HL-60 (cell line): ENCODE data around the gene RIN2.

ENCODE experiments used
- DNase-seq, 2 experiments: peaks; one replicate each; pipeline ENCODE4 v3.0.0-alpha.2; 2010 to 2020; ENCODE audit warnings: low read depth in 1 of 2, low spot score in 1 of 2
- H3K27ac ChIP-seq: fragments of 250-450 bp; sonication (Bioruptor Pico); replicated peaks from 2 replicates; pipeline ENCODE4 v1.5.1; 2020; ENCODE audit warnings: mild to moderate bottlenecking, moderate library complexity
- H3K27me3 ChIP-seq: fragments of 250-450 bp; sonication (Bioruptor Pico); 2 replicates; pipeline ENCODE4 v1.5.1; 2021; ENCODE audit warnings: mild to moderate bottlenecking, moderate library complexity; ENCODE audit not compliant: insufficient read depth, poor library complexity, severe bottlenecking
- H3K4me3 ChIP-seq: replicated peaks from 2 replicates; pipeline ENCODE4 v1.5.1; 2011; ENCODE audit warnings: mild to moderate bottlenecking, control low read depth, low read length; ENCODE audit not compliant: insufficient read depth
- GABPA ChIP-seq: IDR thresholded peaks from 2 replicates; pipeline ENCODE4 v1.6.1; 2012; ENCODE audit warnings: low read depth
- POLR2AphosphoS5 ChIP-seq: IDR thresholded peaks from 2 replicates; pipeline ENCODE4 v1.6.1; 2012; ENCODE audit warnings: low read depth
- SPI1 ChIP-seq: IDR thresholded peaks from 2 replicates; pipeline ENCODE4 v1.6.1; 2012; ENCODE audit warnings: low read depth, mild to moderate bottlenecking, borderline replicate concordance
- TF ChIP-seq, protein P1 (sequence below): IDR thresholded peaks from 2 replicates; pipeline ENCODE4 v1.6.1; 2012; ENCODE audit warnings: low read depth; ENCODE audit not compliant: insufficient replicate concordance
- TF ChIP-seq, protein P2 (sequence below): IDR thresholded peaks from one replicate; pipeline ENCODE4 v1.5.1; 2011; ENCODE audit warnings: low read length, control low read depth, inconsistent platforms; ENCODE audit not compliant: insufficient read depth

Gene RIN2

DNA sequence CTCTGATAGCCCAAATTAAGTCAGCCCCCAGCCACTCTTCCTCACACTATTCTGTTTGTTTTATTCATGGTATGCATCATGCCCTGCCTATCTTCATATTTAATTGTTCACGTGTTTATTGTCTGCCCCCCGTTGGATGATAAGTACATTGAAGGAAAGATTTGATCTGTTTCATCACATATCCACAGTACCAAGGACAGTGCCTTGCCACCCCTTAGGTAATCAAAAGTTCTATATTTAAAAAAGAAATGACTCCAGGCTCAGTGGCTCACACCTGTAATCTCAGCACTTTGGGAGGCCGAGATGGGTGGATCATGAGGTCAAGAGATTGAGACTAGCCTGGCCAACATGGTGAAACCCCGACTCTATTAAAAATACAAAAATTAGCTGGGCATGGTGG lies 10.2 kb upstream of the RIN2 start:
- Histone ChIP-seq H3K4me3 (no peak overlapping the region), H3K27ac (no peak overlapping the region), H3K27me3 (peaks cover 3% of the 10 kb centered on the region)
- TF ChIP-seq POLR2AphosphoS5 (no peak), SPI1 (no peak), GABPA (no peak)
- TF ChIP-seq, protein P1, sequence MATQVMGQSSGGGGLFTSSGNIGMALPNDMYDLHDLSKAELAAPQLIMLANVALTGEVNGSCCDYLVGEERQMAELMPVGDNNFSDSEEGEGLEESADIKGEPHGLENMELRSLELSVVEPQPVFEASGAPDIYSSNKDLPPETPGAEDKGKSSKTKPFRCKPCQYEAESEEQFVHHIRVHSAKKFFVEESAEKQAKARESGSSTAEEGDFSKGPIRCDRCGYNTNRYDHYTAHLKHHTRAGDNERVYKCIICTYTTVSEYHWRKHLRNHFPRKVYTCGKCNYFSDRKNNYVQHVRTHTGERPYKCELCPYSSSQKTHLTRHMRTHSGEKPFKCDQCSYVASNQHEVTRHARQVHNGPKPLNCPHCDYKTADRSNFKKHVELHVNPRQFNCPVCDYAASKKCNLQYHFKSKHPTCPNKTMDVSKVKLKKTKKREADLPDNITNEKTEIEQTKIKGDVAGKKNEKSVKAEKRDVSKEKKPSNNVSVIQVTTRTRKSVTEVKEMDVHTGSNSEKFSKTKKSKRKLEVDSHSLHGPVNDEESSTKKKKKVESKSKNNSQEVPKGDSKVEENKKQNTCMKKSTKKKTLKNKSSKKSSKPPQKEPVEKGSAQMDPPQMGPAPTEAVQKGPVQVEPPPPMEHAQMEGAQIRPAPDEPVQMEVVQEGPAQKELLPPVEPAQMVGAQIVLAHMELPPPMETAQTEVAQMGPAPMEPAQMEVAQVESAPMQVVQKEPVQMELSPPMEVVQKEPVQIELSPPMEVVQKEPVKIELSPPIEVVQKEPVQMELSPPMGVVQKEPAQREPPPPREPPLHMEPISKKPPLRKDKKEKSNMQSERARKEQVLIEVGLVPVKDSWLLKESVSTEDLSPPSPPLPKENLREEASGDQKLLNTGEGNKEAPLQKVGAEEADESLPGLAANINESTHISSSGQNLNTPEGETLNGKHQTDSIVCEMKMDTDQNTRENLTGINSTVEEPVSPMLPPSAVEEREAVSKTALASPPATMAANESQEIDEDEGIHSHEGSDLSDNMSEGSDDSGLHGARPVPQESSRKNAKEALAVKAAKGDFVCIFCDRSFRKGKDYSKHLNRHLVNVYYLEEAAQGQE, result peak; percentile 66
- TF ChIP-seq, protein P2, sequence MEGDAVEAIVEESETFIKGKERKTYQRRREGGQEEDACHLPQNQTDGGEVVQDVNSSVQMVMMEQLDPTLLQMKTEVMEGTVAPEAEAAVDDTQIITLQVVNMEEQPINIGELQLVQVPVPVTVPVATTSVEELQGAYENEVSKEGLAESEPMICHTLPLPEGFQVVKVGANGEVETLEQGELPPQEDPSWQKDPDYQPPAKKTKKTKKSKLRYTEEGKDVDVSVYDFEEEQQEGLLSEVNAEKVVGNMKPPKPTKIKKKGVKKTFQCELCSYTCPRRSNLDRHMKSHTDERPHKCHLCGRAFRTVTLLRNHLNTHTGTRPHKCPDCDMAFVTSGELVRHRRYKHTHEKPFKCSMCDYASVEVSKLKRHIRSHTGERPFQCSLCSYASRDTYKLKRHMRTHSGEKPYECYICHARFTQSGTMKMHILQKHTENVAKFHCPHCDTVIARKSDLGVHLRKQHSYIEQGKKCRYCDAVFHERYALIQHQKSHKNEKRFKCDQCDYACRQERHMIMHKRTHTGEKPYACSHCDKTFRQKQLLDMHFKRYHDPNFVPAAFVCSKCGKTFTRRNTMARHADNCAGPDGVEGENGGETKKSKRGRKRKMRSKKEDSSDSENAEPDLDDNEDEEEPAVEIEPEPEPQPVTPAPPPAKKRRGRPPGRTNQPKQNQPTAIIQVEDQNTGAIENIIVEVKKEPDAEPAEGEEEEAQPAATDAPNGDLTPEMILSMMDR, result no peak
- DNase-seq, result no peak

DNA sequence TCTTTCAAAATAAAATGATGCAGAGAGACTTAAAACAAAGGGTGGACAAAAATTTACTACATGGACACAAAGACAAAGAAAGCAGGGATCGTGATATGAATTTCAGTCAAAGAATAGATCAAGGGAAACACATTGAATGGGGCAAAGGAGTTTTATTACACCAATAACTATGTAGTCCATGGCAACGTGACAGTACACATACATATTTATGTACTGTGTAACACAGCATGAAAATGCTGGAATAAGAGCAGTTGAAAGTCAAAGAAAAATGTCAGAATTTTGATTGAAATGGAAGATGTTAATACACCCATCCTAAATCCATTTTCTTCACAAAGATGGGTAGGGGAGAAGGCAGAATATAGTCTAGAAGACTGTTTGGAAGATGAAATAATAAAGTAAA lies 9.4 kb upstream of the RIN2 start:
- Histone ChIP-seq H3K27me3 (no peaks in the 10 kb centered on the region), H3K27ac (no peak overlapping the region), H3K4me3 (no peak overlapping the region)
- no peak for DNase-seq
- TF ChIP-seq, protein P1, result no peak
- TF ChIP-seq SPI1, result no peak
- no peak for TF ChIP-seq POLR2AphosphoS5
- TF ChIP-seq GABPA, result no peak
- TF ChIP-seq, protein P2, result no peak

DNA sequence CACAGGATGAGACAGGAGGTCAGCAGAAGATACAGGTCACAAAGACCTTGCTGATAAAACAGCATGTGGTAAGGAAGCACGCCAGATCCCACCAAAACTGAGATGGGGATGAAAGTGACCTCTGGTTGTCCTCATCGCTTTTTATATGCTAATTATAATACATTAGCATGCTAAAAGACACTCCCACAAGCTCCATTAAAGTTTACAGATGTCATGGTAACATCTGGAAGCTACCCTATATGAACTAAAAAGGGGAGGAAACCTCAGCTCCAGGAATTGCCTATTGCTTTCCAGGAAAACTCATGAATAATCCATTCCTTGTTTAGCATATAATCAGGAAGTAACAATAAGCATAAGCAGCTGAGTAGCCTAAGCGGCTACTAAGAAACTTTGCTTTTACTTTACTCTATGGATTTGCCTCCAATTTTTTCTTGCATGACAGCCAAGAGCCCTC lies 8.4 kb upstream of the RIN2 start:
- no peak overlapping the region for H3K4me3 ChIP-seq
- no peak for DNase-seq
- TF ChIP-seq, protein P1, result no peak
- TF ChIP-seq POLR2AphosphoS5 (no peak), SPI1 (no peak), GABPA (no peak)
- TF ChIP-seq, protein P2, result no peak
- H3K27me3 ChIP-seq, result no peaks in the 10 kb centered on the region
- H3K27ac ChIP-seq, result no peak overlapping the region
